ENCODE results near the gene SLC17A4. TPM values are rescaled to one million over a fixed set of nuclear protein-coding genes. Genes with fewer than 3 reads are reported as not detected.
"Not testable (repeated sequence)": the region's sequence is repeated elsewhere in the genome, so short reads cannot be mapped to it uniquely, and the experiment has no call there.

SLC17A4 gene
- total and polyA plus RNA-seq, 2 of the 13 experiments (the other 11 are each of a cell fraction or from before 2014, with no cell fraction given), result 0.07 TPM; not detected in 1

- TF ChIP-seq ARID4A (CRISPR knock-in tag; IDR thresholded peaks at IDR 0.05; ENCODE audit: borderline replicate concordance) (peak; percentile 48; the same call in 1 of the 2 replicates), ZBTB39 (CRISPR knock-in tag; IDR thresholded peaks at IDR 0.05) (0 out of 2 replicates have a peak, but pooled peaks have one; percentile 53), PHF21A (CRISPR knock-in tag; IDR thresholded peaks at IDR 0.05) (peak; percentile 61), ZNF33B (CRISPR knock-in tag; IDR thresholded peaks at IDR 0.05) (peak; percentile 72; the same call in 1 of the 2 replicates), KDM6A (CRISPR knock-in tag; IDR thresholded peaks at IDR 0.05; ENCODE audit: low read depth) (0 out of 2 replicates have a peak, but pooled peaks have one; percentile 23), ZFY (CRISPR knock-in tag; IDR thresholded peaks at IDR 0.05) (peak; percentile 41), DPF2 (CRISPR knock-in tag; IDR thresholded peaks at IDR 0.05; ENCODE audit: borderline replicate concordance, low read depth) (peak; percentile 23; the same call in 1 of the 2 replicates), BCL3 (CRISPR knock-in tag; IDR thresholded peaks at IDR 0.05) (peak; percentile 86; the same call in 1 of the 2 replicates), ZFX (CRISPR knock-in tag; IDR thresholded peaks at IDR 0.05; ENCODE audit: low read depth) (peak; percentile 24; the same call in 1 of the 2 replicates), EP300 (IDR thresholded peaks at IDR 0.05; ENCODE audit: low read depth in 2 of 2, low read length in 2 of 2) (0 out of 4 replicates have a peak, but pooled peaks of 1 of the 2 experiments have one; percentile 10), LCORL (CRISPR knock-in tag; IDR thresholded peaks at IDR 0.05) (peak; percentile 61), SOX13 (CRISPR knock-in tag; conservative IDR thresholded peaks at IDR 0.05 in 1 of 2, IDR thresholded peaks at IDR 0.05 in 1 of 2) (peak in 1 of 2 experiments; percentile 64; a peak in 2 of 4 replicates), IRF2 (CRISPR knock-in tag; IDR thresholded peaks at IDR 0.05) (peak; percentile 62; the same call in 1 of the 2 replicates), TEAD3 (CRISPR knock-in tag; optimal IDR thresholded peaks at IDR 0.05; ENCODE audit: borderline replicate concordance) (peak; percentile 47), ZEB1 (IDR thresholded peaks at IDR 0.05; ENCODE audit: insufficient replicate concordance, low read depth) (peak; percentile 21), ZNF598 (CRISPR knock-in tag; IDR thresholded peaks at IDR 0.05; ENCODE audit: borderline replicate concordance) (peak; percentile 63; the same call in 1 of the 2 replicates), HOXA9 (CRISPR knock-in tag; IDR thresholded peaks at IDR 0.05; ENCODE audit: borderline replicate concordance) (peak; percentile 24; the same call in 1 of the 2 replicates)
- TF ChIP-seq EP300 (CRISPR knock-in tag; IDR thresholded peaks at IDR 0.05; ENCODE audit: borderline replicate concordance); LCORL (IDR thresholded peaks at IDR 0.05); SOX13 (IDR thresholded peaks at IDR 0.05): not testable (repeated sequence)
Measured at GRCh38 chr6:25748601-25749517, 5.7 kb upstream of the SLC17A4 start (continued).

All from HepG2 (cell line).